ENCODE data around the gene ZC3H14. TPM values are rescaled to one million over a fixed set of nuclear protein-coding genes. Genes with fewer than 3 reads are reported as not detected.

Gene ZC3H14
- polyA plus RNA-seq, 1 of the 3 experiments (the other 2 are of a cell fraction): 61.5 TPM

- ChIA-PET POLR2A (no interaction called here), CTCF (no interaction called here)
- Histone ChIP-seq H3K9ac (no peak overlapping the region), H3K4me1 (ENCODE audit: control insufficient read depth in 1 of 2, insufficient read depth in 2 of 2, low read depth in 1 of 2, low read length in 1 of 2) (no peaks in the 10 kb centered on the region), H3K4me3 (ENCODE audit: low read depth in 2 of 2, low read length in 1 of 2) (no peak overlapping the region), H3K79me2 (ENCODE audit: insufficient read depth) (peaks cover 69% of the 10 kb centered on the region), H4K20me1 (ENCODE audit: insufficient read depth) (peaks cover 10% of the 10 kb centered on the region), H3F3A (replicated peaks; ENCODE audit: insufficient read depth) (no peaks in the 10 kb centered on the region), H3K36me3 (replicated peaks in 1 of 2; ENCODE audit: control insufficient read depth in 1 of 2, insufficient read depth in 2 of 2, low read length in 1 of 2) (peaks cover 28 to 34% of the 10 kb centered on the region in 2 experiments), H3K9me3 (no peaks in the 10 kb centered on the region), H3K4me2 (no peak overlapping the region), H3K27ac (ENCODE audit: low read depth in 2 of 2, low read length in 1 of 2) (no peak overlapping the region), H2AFZ (ENCODE audit: low read depth) (no peak overlapping the region), H3K9me2 (no peaks in the 10 kb centered on the region), H3K27me3 (ENCODE audit: insufficient read depth) (no peaks in the 10 kb centered on the region)
- TF ChIP-seq, protein P1, sequence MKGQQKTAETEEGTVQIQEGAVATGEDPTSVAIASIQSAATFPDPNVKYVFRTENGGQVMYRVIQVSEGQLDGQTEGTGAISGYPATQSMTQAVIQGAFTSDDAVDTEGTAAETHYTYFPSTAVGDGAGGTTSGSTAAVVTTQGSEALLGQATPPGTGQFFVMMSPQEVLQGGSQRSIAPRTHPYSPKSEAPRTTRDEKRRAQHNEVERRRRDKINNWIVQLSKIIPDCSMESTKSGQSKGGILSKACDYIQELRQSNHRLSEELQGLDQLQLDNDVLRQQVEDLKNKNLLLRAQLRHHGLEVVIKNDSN (IDR thresholded peaks at IDR 0.05; ENCODE audit: borderline replicate concordance, low read depth): no peak
- no peak for TF ChIP-seq JUND (IDR thresholded peaks at IDR 0.05)
- no peak for TF ChIP-seq MAX (IDR thresholded peaks at IDR 0.05; ENCODE audit: low read depth)
- no peak for TF ChIP-seq ELF1 (IDR thresholded peaks at IDR 0.05)
- TF ChIP-seq MXI1 (IDR thresholded peaks at IDR 0.05; ENCODE audit: low read depth, low read length): no peak
- no peak for TF ChIP-seq RFX5 (IDR thresholded peaks at IDR 0.05; ENCODE audit: low read length)
- no peak for TF ChIP-seq GATA2 (CRISPR knock-in tag; IDR thresholded peaks at IDR 0.05)
- TF ChIP-seq, protein P2, sequence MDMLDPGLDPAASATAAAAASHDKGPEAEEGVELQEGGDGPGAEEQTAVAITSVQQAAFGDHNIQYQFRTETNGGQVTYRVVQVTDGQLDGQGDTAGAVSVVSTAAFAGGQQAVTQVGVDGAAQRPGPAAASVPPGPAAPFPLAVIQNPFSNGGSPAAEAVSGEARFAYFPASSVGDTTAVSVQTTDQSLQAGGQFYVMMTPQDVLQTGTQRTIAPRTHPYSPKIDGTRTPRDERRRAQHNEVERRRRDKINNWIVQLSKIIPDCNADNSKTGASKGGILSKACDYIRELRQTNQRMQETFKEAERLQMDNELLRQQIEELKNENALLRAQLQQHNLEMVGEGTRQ (IDR thresholded peaks at IDR 0.05; ENCODE audit: borderline replicate concordance, low read depth, low read length): no peak
- no peak for TF ChIP-seq ZBTB33 (IDR thresholded peaks at IDR 0.05; ENCODE audit: borderline replicate concordance, low read depth)
- 92% methylated on average over 4 of the region's 4 CpGs for WGBS (ENCODE audit: low lambda C conversion rate)
- DNase-seq: no peak
Observed at GRCh38 chr14:88535149-88535548, 27.7 kb upstream of the ZC3H14 start.

- Histone ChIP-seq H3K4me3 (ENCODE audit: low read depth in 2 of 2, low read length in 1 of 2) (no peak overlapping the region), H3K27ac (ENCODE audit: low read depth in 2 of 2, low read length in 1 of 2) (no peak overlapping the region), H4K20me1 (ENCODE audit: insufficient read depth) (peaks cover 10% of the 10 kb centered on the region), H3K9me2 (no peaks in the 10 kb centered on the region), H3K4me1 (ENCODE audit: control insufficient read depth in 1 of 2, insufficient read depth in 2 of 2, low read depth in 1 of 2, low read length in 1 of 2) (no peaks in the 10 kb centered on the region), H3K79me2 (ENCODE audit: insufficient read depth) (peaks cover 70% of the 10 kb centered on the region), H3K27me3 (ENCODE audit: insufficient read depth) (no peaks in the 10 kb centered on the region), H3K9ac (no peak overlapping the region), H3K36me3 (replicated peaks in 1 of 2; ENCODE audit: control insufficient read depth in 1 of 2, insufficient read depth in 2 of 2, low read length in 1 of 2) (peaks cover 30 to 34% of the 10 kb centered on the region in 2 experiments), H3K4me2 (no peak overlapping the region), H3K9me3 (no peaks in the 10 kb centered on the region), H2AFZ (ENCODE audit: low read depth) (no peak overlapping the region), H3F3A (replicated peaks; ENCODE audit: insufficient read depth) (no peaks in the 10 kb centered on the region)
- no peak for DNase-seq
- 88% methylated on average over 4 of the region's 4 CpGs for WGBS (ENCODE audit: low lambda C conversion rate)
- CTCF ChIA-PET: no interaction called here
- POLR2A ChIA-PET: no interaction called here
- no peak for TF ChIP-seq MXI1 (IDR thresholded peaks at IDR 0.05; ENCODE audit: low read depth, low read length)
- TF ChIP-seq, protein P3, sequence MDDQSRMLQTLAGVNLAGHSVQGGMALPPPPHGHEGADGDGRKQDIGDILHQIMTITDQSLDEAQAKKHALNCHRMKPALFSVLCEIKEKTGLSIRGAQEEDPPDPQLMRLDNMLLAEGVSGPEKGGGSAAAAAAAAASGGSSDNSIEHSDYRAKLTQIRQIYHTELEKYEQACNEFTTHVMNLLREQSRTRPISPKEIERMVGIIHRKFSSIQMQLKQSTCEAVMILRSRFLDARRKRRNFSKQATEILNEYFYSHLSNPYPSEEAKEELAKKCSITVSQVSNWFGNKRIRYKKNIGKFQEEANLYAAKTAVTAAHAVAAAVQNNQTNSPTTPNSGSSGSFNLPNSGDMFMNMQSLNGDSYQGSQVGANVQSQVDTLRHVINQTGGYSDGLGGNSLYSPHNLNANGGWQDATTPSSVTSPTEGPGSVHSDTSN (IDR thresholded peaks at IDR 0.05): no peak
- TF ChIP-seq RFX5 (IDR thresholded peaks at IDR 0.05; ENCODE audit: low read length): no peak
- no peak for TF ChIP-seq EZH2phosphoT487 (IDR thresholded peaks at IDR 0.05; ENCODE audit: borderline replicate concordance, low read depth)
- TF ChIP-seq ELF1 (IDR thresholded peaks at IDR 0.05): no peak
- no peak for TF ChIP-seq MAX (IDR thresholded peaks at IDR 0.05; ENCODE audit: low read depth)
Observed at GRCh38 chr14:88535813-88536212, 27.0 kb upstream of the ZC3H14 start.

All from SK-N-SH (cell line).